Activated CD8-positive, alpha-beta T cell treated with anti-CD3 and anti-CD28 coated beads for 36 hours (primary cell): ENCODE measurements around the gene KEL. TPM values are rescaled to one million over a fixed set of nuclear protein-coding genes. Genes with fewer than 3 reads are reported as not detected.

ENCODE experiments used
- ATAC-seq: fragments of 200-7000 bp; cut with Tn5 transposase; one replicate; pipeline ENCODE4 v1.10.0; 2021; ENCODE audit warnings: mild to moderate bottlenecking, moderate library complexity
- CTCF ChIA-PET: fragments of 350-600 bp; sonication (Branson Sonifier 250); formaldehyde crosslinking; loops from one replicate; lab custom pipeline; 2021; ENCODE audit warnings: antibody characterized with exemption; lab: Charles Lee
- POLR2A ChIA-PET: fragments of 350-600 bp; sonication (Branson Sonifier 250); formaldehyde crosslinking; loops from one replicate; lab custom pipeline; 2021; ENCODE audit warnings: antibody characterized with exemption; lab: Charles Lee
- DNase-seq: peaks from one replicate; pipeline ENCODE4 v3.0.0-alpha.2; 2020
- H3K27ac Mint-ChIP-seq: one replicate; pipeline ENCODE4 v1.8.0; 2021; ENCODE audit warnings: mild to moderate bottlenecking, mixed read lengths
- H3K27me3 Mint-ChIP-seq: one replicate; pipeline ENCODE4 v1.8.0; 2021; ENCODE audit warnings: mixed read lengths
- H3K36me3 Mint-ChIP-seq: one replicate; pipeline ENCODE4 v1.8.0; 2021; ENCODE audit warnings: low read depth, mixed read lengths
- H3K4me1 Mint-ChIP-seq: one replicate; pipeline ENCODE4 v1.8.0; 2021; ENCODE audit warnings: low read depth, mixed read lengths
- H3K4me3 Mint-ChIP-seq: one replicate; pipeline ENCODE4 v1.8.0; 2021; ENCODE audit warnings: mild to moderate bottlenecking, moderate library complexity, mixed read lengths
- H3K9me3 Mint-ChIP-seq: one replicate; pipeline ENCODE4 v1.8.0; 2021; ENCODE audit warnings: mixed read lengths
- intact Hi-C: fragments of 100-400 bp; cut with micrococcal nuclease; formaldehyde crosslinking; loops from one replicate; pipeline ENCODE4 v1.10.0; 2022
- total RNA-seq, 2 experiments: library from RNA; stranded (reverse); gene quantifications; one replicate each; pipeline ENCODE4 v1.2.3, GENCODE V29; 2021
- TF ChIP-seq, protein P1 (sequence below): fragments of 200-600 bp; IDR thresholded peaks from one replicate; pipeline ENCODE4 v1.8.0; 2022; ENCODE audit warnings: antibody characterized with exemption, mild to moderate bottlenecking

KEL gene
- total RNA-seq, 2 experiments from 2014 or later: 0.45 to 0.49 TPM

DNA sequence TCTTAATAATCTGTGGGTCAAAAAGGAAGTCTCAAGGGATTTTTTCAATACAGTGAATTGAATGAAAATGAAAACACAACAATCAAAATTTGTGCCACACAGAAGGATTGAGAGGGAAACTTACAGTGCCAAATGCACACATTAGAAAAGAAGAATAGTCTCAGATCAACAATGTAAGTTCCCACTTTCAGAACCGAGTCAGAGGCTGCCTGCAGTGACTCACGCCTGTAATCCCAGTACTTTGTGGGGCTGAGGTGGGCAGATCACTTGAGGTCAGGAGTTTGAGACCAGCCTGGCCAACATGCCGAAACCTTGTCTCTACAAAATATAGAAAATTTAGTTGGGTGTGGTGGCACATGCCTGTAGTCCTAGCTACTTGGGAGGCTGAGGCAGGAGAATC, 12.5 kb upstream of the KEL start:
- H3K36me3 Mint-ChIP-seq: no peaks in the 10 kb centered on the region
- ChIA-PET CTCF (no interaction called here), POLR2A (no interaction called here)
- peaks cover 4% of the 10 kb centered on the region for H3K4me1 Mint-ChIP-seq
- H3K9me3 Mint-ChIP-seq: peaks cover 6% of the 10 kb centered on the region
- ATAC-seq (no peak), DNase-seq (no peak)
- TF ChIP-seq, protein P1, sequence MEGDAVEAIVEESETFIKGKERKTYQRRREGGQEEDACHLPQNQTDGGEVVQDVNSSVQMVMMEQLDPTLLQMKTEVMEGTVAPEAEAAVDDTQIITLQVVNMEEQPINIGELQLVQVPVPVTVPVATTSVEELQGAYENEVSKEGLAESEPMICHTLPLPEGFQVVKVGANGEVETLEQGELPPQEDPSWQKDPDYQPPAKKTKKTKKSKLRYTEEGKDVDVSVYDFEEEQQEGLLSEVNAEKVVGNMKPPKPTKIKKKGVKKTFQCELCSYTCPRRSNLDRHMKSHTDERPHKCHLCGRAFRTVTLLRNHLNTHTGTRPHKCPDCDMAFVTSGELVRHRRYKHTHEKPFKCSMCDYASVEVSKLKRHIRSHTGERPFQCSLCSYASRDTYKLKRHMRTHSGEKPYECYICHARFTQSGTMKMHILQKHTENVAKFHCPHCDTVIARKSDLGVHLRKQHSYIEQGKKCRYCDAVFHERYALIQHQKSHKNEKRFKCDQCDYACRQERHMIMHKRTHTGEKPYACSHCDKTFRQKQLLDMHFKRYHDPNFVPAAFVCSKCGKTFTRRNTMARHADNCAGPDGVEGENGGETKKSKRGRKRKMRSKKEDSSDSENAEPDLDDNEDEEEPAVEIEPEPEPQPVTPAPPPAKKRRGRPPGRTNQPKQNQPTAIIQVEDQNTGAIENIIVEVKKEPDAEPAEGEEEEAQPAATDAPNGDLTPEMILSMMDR: no peak
- intact Hi-C loops: no loop called here
- peaks cover 11% of the 10 kb centered on the region for H3K27me3 Mint-ChIP-seq
- no peak overlapping the region for H3K27ac Mint-ChIP-seq
- H3K4me3 Mint-ChIP-seq: no peak overlapping the region

- Mint-ChIP-seq H3K27ac (no peak overlapping the region), H3K36me3 (no peaks in the 10 kb centered on the region), H3K27me3 (peaks cover 12% of the 10 kb centered on the region), H3K4me1 (peaks cover under 1% of the 10 kb centered on the region), H3K4me3 (no peak overlapping the region), H3K9me3 (no peaks in the 10 kb centered on the region)
- no peak for DNase-seq
- ATAC-seq: no peak
- ChIA-PET CTCF (no interaction called here), POLR2A (no interaction called here)
- intact Hi-C loops: no loop called here
- TF ChIP-seq, protein P1: no peak
Observed at GRCh38 chr7:142969183-142969582, 7.0 kb upstream of the KEL start.

GRCh38 chr7:142968229-142968628, 6.1 kb upstream of the KEL start:
- ATAC-seq (no peak), DNase-seq (no peak)
- ChIA-PET CTCF (no interaction called here), POLR2A (no interaction called here)
- H3K4me1 Mint-ChIP-seq: no peaks in the 10 kb centered on the region
- intact Hi-C loops: no loop called here
- H3K4me3 Mint-ChIP-seq: no peak overlapping the region
- H3K27me3 Mint-ChIP-seq: peaks cover 14% of the 10 kb centered on the region
- TF ChIP-seq, protein P1: no peak
- H3K9me3 Mint-ChIP-seq: no peaks in the 10 kb centered on the region
- no peak overlapping the region for H3K27ac Mint-ChIP-seq
- no peaks in the 10 kb centered on the region for H3K36me3 Mint-ChIP-seq

DNA sequence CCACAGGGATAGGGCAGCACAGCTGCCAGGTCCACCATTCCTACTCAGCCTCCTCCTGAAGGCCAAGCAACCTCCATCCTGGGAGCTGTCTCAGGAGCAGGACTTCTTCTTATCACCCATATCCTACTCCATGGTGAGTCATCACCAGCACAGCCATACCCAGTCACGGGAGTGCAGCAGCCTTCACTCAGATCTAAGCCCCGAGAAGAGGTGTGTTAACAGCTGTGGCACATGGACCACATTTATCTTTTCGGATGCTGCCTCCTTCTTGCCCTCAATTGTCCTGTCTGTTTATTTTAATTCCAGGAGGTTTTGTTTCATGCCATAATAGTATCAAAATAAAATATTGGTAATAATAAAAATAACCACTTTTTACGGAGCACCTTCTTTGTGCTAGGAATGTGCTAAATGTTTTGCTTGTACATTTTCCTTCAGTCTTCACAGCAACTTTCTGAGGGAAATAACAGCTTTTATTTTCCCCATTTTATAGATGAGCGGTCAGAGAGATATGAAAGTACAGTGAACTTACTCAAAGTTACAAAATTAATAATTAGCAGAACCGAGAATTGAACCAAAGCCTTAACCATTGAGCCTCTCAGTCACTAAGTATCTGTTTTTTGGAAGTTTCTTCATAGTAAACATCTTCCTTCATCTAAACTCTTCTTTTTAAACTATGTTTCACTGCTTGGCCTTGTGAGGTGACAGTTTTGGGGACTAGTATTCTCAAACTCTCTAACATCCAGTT, 2.5 kb upstream of the KEL start:
- H3K27me3 Mint-ChIP-seq: peaks cover 13% of the 10 kb centered on the region
- H3K9me3 Mint-ChIP-seq: no peaks in the 10 kb centered on the region
- H3K36me3 Mint-ChIP-seq: no peaks in the 10 kb centered on the region
- no peak overlapping the region for H3K27ac Mint-ChIP-seq
- POLR2A ChIA-PET: no interaction called here
- H3K4me1 Mint-ChIP-seq: no peaks in the 10 kb centered on the region
- ATAC-seq: no peak
- intact Hi-C loops: no loop called here
- no peak overlapping the region for H3K4me3 Mint-ChIP-seq
- TF ChIP-seq, protein P1: no peak
- no peak for DNase-seq
- CTCF ChIA-PET: interaction anchor here (0.5 to 2.7 kb wide), 3 partner anchors 23 to 251 kb away, joined by 4 to 8 read pairs (median 7); no protein-coding TSS in a partner anchor

GRCh38 chr7:142963993-142964392, 1.8 kb upstream of the KEL start:
- CTCF ChIA-PET: interaction anchor here (0.5 to 2.7 kb wide), 3 partner anchors 24 to 251 kb away, joined by 4 to 8 read pairs (median 7); no protein-coding TSS in a partner anchor
- H3K4me1 Mint-ChIP-seq: no peaks in the 10 kb centered on the region
- peaks cover 12% of the 10 kb centered on the region for H3K27me3 Mint-ChIP-seq
- TF ChIP-seq, protein P1: no peak
- H3K9me3 Mint-ChIP-seq: no peaks in the 10 kb centered on the region
- H3K27ac Mint-ChIP-seq: no peak overlapping the region
- DNase-seq: no peak
- POLR2A ChIA-PET: no interaction called here
- H3K36me3 Mint-ChIP-seq: no peaks in the 10 kb centered on the region
- intact Hi-C loops: no loop called here
- no peak for ATAC-seq
- H3K4me3 Mint-ChIP-seq: no peak overlapping the region
